HCT116 (cell line): ENCODE data around the gene MMP10. TPM values are rescaled to one million over a fixed set of nuclear protein-coding genes. Genes with fewer than 3 reads are reported as not detected.

ENCODE experiments used
- ATAC-seq: fragments of 200-7000 bp; cut with Tn5 transposase; 2 replicates; pipeline ENCODE4 v1.9.1; 2020; ENCODE audit warnings: mild to moderate bottlenecking, moderate library complexity
- BruUV-seq: library from RNA; stranded (reverse); fragments of 400-500 nt; replicated peaks from 2 replicates; lab custom pipeline; 2021; lab: Mats Ljungman, UMichigan
- CTCF ChIA-PET: fragments of 300-600 bp; sonication (Branson Sonifier 250); formaldehyde crosslinking; loops from one replicate; lab custom pipeline; 2021; ENCODE audit warnings: antibody characterized with exemption; lab: Charles Lee
- POLR2A ChIA-PET: fragments of 300-600, 350-600 bp; sonication (Branson Sonifier 250); formaldehyde crosslinking; loops from one replicate; lab custom pipeline; 2021; ENCODE audit warnings: antibody characterized with exemption; lab: Charles Lee
- RAD21 ChIA-PET, 2 experiments: fragments of 300-600 bp; sonication (Branson Sonifier 250); formaldehyde crosslinking; loops; one replicate each; lab custom pipeline; 2023; ENCODE audit warnings: low total read pairs in 2 of 2; ENCODE audit not compliant: uncharacterized antibody in 2 of 2, unreplicated experiment in 2 of 2, low non-redundant PET in 1 of 2; lab: Charles Lee
- DNase-seq: peaks from one replicate; pipeline ENCODE4 v3.0.0-alpha.2; 2010; ENCODE audit warnings: low read depth, low spot score
- H2AFZ ChIP-seq: fragments of 200-600 bp; shearing (Covaris generic), sonication (generic); 2 replicates; pipeline ENCODE4 v1.6.1; 2017; ENCODE audit warnings: low read depth, mixed run types, mixed read lengths, antibody characterized with exemption, low read length; ENCODE audit not compliant: poor library complexity, severe bottlenecking
- H3K27ac ChIP-seq: 2 replicates; pipeline ENCODE4 v1.5.1; 2012; ENCODE audit warnings: low read depth, low read length
- H3K27me3 ChIP-seq: fragments of 200-600 bp; sonication (generic); 2 replicates; pipeline ENCODE4 v1.6.1; 2016; ENCODE audit warnings: mixed run types, low read length, mixed read lengths; ENCODE audit not compliant: insufficient read depth
- H3K36me3 ChIP-seq, 2 experiments: fragments of 200-500 bp in 1 of 2; fragments of 200-600 bp in 1 of 2; sonication (Bioruptor generic) in 1 of 2; sonication (generic) in 1 of 2; 2 replicates each; pipeline versions ENCODE4 v1.5.1 to v1.6.1; 2014 to 2016; ENCODE audit warnings: low read length in 2 of 2, inconsistent platforms in 1 of 2, mixed read lengths in 1 of 2, mixed run types in 1 of 2; ENCODE audit not compliant: insufficient read depth in 2 of 2, control insufficient read depth in 1 of 2
- H3K4me1 ChIP-seq, 2 experiments: fragments of 200-600 bp in 1 of 2; sonication (generic) in 1 of 2; 2 replicates each; pipeline versions ENCODE4 v1.5.1 to v1.6.1; 2012 to 2017; ENCODE audit warnings: low read length in 2 of 2, inconsistent platforms in 1 of 2, mild to moderate bottlenecking in 1 of 2, mixed read lengths in 1 of 2, mixed run types in 1 of 2, moderate library complexity in 1 of 2; ENCODE audit not compliant: insufficient read depth in 2 of 2, control insufficient read depth in 1 of 2
- H3K4me2 ChIP-seq: fragments of 200-600 bp; sonication (generic); 2 replicates; pipeline ENCODE4 v1.6.1; 2017; ENCODE audit warnings: mixed run types, low read length, mixed read lengths
- H3K4me3 ChIP-seq, 2 experiments: fragments of 200-600 bp in 1 of 2; sonication (generic) in 1 of 2; replicated peaks in 1 of 2; 2 replicates each; pipeline ENCODE4 v1.5.1; 2011 to 2016; ENCODE audit warnings: low read length in 2 of 2, control low read depth in 1 of 2, low read depth in 1 of 2, mild to moderate bottlenecking in 1 of 2, mixed read lengths in 1 of 2, mixed run types in 1 of 2
- H3K79me2 ChIP-seq: fragments of 200-600 bp; sonication (generic); 2 replicates; pipeline ENCODE4 v1.6.1; 2017; ENCODE audit warnings: mild to moderate bottlenecking, mixed run types, low read length, moderate library complexity, mixed read lengths; ENCODE audit not compliant: insufficient read depth
- H3K9ac ChIP-seq: fragments of 200-600 bp; sonication (generic); 2 replicates; pipeline ENCODE4 v1.6.1; 2016; ENCODE audit warnings: low read length, mixed read lengths
- H3K9me2 ChIP-seq: fragments of 200-600 bp; sonication (generic), shearing (Covaris generic); 2 replicates; pipeline ENCODE4 v1.6.1; 2017; ENCODE audit warnings: mixed run types, mild to moderate bottlenecking, moderate library complexity; ENCODE audit not compliant: insufficient read depth
- H3K9me3 ChIP-seq, 2 experiments: fragments of 200-500 bp in 1 of 2; fragments of 200-600 bp in 1 of 2; sonication (Bioruptor generic) in 1 of 2; sonication (generic) in 1 of 2; 2 replicates each; pipeline ENCODE4 v1.6.1; 2014 to 2017; ENCODE audit warnings: low read length in 2 of 2, mixed read lengths in 2 of 2, inconsistent platforms in 1 of 2, low read depth in 1 of 2, mild to moderate bottlenecking in 1 of 2, mixed run types in 1 of 2, moderate library complexity in 1 of 2; ENCODE audit not compliant: control insufficient read depth in 1 of 2, insufficient read depth in 1 of 2
- H4K20me1 ChIP-seq: fragments of 200-600 bp; sonication (generic), shearing (Covaris generic); 2 replicates; pipeline ENCODE4 v1.6.1; 2017; ENCODE audit warnings: mixed run types, mild to moderate bottlenecking, moderate library complexity; ENCODE audit not compliant: insufficient read depth
- ATF3 ChIP-seq: IDR thresholded peaks from 2 replicates; pipeline ENCODE4 v1.6.1; 2012
- CEBPB ChIP-seq: IDR thresholded peaks from 2 replicates; pipeline ENCODE4 v1.6.1; 2012; ENCODE audit warnings: low read depth
- CTCF ChIP-seq, 3 experiments: fragments of 200-600 bp in 1 of 3; sonication (generic) in 1 of 3; IDR thresholded peaks in 2 of 3; conservative IDR thresholded peaks in 1 of 3; 2 replicates each; pipeline ENCODE4 v1.5.1; 2012 to 2017; ENCODE audit warnings: low read depth in 2 of 3, low read length in 2 of 3, antibody characterized with exemption in 1 of 3, borderline replicate concordance in 1 of 3, control low read depth in 1 of 3, mild to moderate bottlenecking in 1 of 3, mixed read lengths in 1 of 3, mixed run types in 1 of 3, moderate library complexity in 1 of 3; ENCODE audit not compliant: insufficient read depth in 1 of 3
- EZH2phosphoT487 ChIP-seq: fragments of 200-600 bp; IDR thresholded peaks from 2 replicates; pipeline ENCODE4 v1.6.1; 2018; ENCODE audit warnings: antibody characterized with exemption, borderline replicate concordance
- JUND ChIP-seq: IDR thresholded peaks from 2 replicates; pipeline ENCODE4 v1.6.1; 2012
- POLR2A ChIP-seq: IDR thresholded peaks from 2 replicates; pipeline ENCODE4 v1.7.0; 2011; ENCODE audit warnings: borderline replicate concordance; ENCODE audit not compliant: insufficient read depth, insufficient read length; ENCODE audit errors: extremely low read depth
- RAD21 ChIP-seq: IDR thresholded peaks from 2 replicates; pipeline ENCODE4 v1.6.1; 2012; ENCODE audit warnings: low read depth, mild to moderate bottlenecking
- SP1 ChIP-seq: IDR thresholded peaks from 2 replicates; pipeline ENCODE4 v1.6.1; 2012; ENCODE audit warnings: low read depth
- SRF ChIP-seq: IDR thresholded peaks from 2 replicates; pipeline ENCODE4 v1.6.1; 2012; ENCODE audit warnings: low read depth
- YY1 ChIP-seq: IDR thresholded peaks from 2 replicates; pipeline ENCODE4 v1.6.1; 2011; ENCODE audit warnings: low read length, low read depth, moderate library complexity, mild to moderate bottlenecking; ENCODE audit not compliant: insufficient replicate concordance; ENCODE audit errors: extremely low read depth
- intact Hi-C: fragments of 100-400 bp; cut with micrococcal nuclease; formaldehyde crosslinking; loops from 2 replicates; pipeline ENCODE4 v1.10.0; 2022
- total RNA-seq: library from RNA; stranded (reverse); gene quantifications from one replicate; pipeline ENCODE4 v1.2.1, GENCODE V29; 2021; ENCODE audit not compliant: unreplicated experiment

MMP10 gene
- total RNA-seq, 1 experiment from 2014 or later: not detected

- Histone ChIP-seq H3K9me3 (no peaks in the 10 kb centered on the region), H3K79me2 (no peaks in the 10 kb centered on the region), H3K27ac (no peak overlapping the region), H3K4me1 (no peaks in the 10 kb centered on the region), H3K4me3 (no peak overlapping the region), H3K4me2 (no peak overlapping the region), H2AFZ (peak overlapping the region; percentile 66), H3K9me2 (no peaks in the 10 kb centered on the region), H3K9ac (no peak overlapping the region), H4K20me1 (no peaks in the 10 kb centered on the region), H3K27me3 (no peaks in the 10 kb centered on the region), H3K36me3 (no peaks in the 10 kb centered on the region)
- TF ChIP-seq EZH2phosphoT487 (no peak), SP1 (no peak), POLR2A (no peak), CEBPB (0 out of 2 replicates have a peak, but pooled peaks have one; percentile 15), CTCF (IDR thresholded peaks at IDR 0.05 in 2 of 3, conservative IDR thresholded peaks at IDR 0.05 in 1 of 3; ENCODE audit: borderline replicate concordance in 1 of 3, insufficient read depth in 1 of 3, low read depth in 2 of 3, low read length in 2 of 3) (peak; percentile 68 to 85 (median 77)), JUND (no peak), ATF3 (no peak), SRF (no peak), RAD21 (peak; percentile 60), YY1 (peak; percentile 45)
- intact Hi-C loops: no loop called here
- RAD21 ChIA-PET: no interaction called here
- peak; percentile 99 for ATAC-seq
- POLR2A ChIA-PET: no interaction called here
- DNase-seq: peak; percentile 59
- CTCF ChIA-PET: interaction anchor here (0.9 to 1.5 kb wide), 3 partner anchors 11 to 45 kb away, joined by 3 to 13 read pairs (median 4); partner anchors contain the start of gene MMP10
- BruUV-seq: no TSS peak
These were observed 14.0 kb upstream of the MMP10 start for GRCh38 chr11:102794382-102794781.
